Measurements from ENCODE around the gene PDE4B.

PDE4B gene

DNA sequence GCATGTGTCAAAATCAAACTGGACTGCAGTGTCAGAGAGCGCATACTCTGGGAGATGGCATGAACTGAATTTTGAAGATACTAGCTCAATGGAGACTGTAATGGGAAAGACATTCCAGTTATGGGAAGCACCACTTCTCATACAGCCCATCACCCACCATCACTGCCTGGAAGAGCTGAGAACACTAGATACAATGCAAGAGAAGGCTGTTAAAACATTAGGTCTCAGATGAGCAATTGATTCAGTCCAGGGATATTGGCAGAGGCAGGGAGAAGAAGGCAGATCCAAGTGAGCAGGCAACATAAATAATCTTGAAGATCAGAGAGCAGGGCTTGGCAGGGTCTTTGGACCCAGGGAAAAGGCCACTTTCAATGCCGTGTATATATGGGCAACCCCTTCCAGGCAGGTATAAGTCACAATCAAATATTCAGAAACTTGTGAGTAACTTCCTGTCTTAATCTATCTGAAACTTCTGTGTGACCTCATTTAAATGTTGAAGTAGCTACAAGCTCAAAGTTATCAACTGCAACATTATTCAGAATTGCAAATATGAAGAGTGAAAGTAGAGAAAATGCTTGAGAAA, 450.9 kb downstream of the PDE4B start:
- TF ChIP-seq CTCF (conservative IDR thresholded peaks at IDR 0.05): no peak
- no peak overlapping the region for H3K27ac ChIP-seq

DNA sequence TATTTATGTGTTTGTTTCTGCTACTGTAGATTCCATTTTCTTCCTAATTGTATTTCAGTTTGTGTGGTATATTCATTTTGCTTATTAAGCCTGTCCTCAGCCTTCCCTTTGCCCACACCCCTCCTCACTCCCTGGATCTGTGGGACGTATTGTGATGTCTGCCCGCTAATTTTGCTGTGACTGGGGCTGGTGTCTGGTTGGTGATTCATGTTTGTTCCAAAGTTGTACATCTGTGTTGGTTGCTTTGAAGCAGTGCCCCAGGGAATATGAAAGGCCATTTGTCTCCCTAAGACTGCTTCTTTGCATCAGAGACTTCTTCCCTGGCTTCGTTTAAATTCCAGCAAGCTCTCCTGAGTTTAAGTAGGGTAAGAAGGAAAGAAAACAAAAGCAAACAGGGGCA, 451.7 kb downstream of the PDE4B start:
- no peak for TF ChIP-seq CTCF (conservative IDR thresholded peaks at IDR 0.05)
- H3K27ac ChIP-seq: no peak overlapping the region

DNA sequence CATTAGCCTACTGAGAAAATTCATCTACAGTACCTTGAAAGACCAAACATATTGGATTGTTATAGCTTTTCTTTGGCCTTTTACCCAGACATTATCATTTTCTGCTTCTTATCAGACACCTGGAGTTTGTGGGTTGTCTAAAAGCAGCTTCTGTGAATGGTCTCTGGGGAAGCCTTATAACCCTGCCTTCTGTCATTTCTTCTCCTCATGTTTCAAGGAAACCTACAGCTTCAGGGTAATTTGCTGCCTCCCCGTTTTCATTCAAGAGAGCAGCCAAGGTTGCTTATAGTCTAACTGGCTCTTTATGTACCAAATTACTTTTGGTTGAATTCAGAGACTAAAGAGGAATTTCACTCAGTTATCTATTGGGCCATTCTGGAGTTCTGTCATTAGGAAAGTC, 453.0 kb downstream of the PDE4B start:
- TF ChIP-seq CTCF (conservative IDR thresholded peaks at IDR 0.05): no peak
- no peak overlapping the region for H3K27ac ChIP-seq

- TF ChIP-seq CTCF (conservative IDR thresholded peaks at IDR 0.05): no peak
- H3K27ac ChIP-seq: no peak overlapping the region
These were observed 453.9 kb downstream of the PDE4B start for GRCh38 chr1:66246351-66247269.

DNA sequence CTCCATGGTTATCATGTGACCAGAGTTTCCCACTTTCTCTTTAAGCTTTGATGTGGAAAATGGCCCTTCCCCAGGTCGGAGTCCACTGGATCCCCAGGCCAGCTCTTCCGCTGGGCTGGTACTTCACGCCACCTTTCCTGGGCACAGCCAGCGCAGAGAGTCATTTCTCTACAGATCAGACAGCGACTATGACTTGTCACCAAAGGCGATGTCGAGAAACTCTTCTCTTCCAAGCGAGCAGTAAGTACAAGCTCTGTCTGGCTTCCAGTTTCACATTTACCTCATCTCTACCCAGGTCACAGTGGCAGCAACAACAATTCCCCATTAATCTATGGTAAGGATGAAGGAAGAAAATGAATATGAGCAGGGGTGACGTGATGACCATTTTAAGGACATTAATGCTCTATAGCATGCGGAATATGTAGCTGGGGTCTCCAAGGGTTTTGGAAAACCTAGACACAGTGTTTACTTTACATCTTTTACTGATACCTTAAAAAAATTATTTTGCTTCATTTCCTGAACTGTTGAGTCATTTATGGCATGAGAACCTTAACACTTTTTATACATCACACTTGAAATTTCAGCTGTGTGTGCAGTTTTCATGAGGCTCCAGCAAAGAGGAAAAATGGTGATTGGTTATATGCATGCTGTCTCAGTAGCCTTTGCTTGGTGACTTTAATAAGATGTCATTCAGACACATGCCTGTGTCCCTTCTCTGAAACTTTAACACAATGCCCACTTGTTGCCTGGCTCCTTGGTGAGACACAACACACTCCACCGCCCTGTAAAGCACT, 454.9 kb downstream of the PDE4B start:
- no peak overlapping the region for H3K27ac ChIP-seq
- no peak for TF ChIP-seq CTCF (conservative IDR thresholded peaks at IDR 0.05)

DNA sequence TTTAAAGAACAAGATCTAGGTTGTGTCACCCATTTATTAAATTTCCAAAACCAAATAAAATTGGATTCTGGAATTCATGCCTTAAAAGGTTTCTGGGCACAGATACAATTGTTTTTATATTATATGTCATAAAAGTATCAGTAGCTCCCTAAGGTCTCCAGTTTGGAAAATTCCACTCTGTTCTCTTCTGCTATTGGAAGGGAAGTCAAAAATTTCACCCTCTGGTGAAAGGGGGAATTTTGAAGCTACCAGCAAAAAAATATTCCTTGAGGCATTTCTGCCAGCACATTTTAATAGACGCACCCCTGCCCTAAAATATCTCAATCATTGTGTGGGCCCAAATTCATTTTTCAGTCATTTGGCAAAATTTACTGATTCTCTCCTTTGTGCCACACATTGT, 455.6 kb downstream of the PDE4B start:
- H3K27ac ChIP-seq: no peak overlapping the region
- no peak for TF ChIP-seq CTCF (conservative IDR thresholded peaks at IDR 0.05)

GRCh38 chr1:66248746-66249145, 456.1 kb downstream of the PDE4B start:
- H3K27ac ChIP-seq: no peak overlapping the region
- TF ChIP-seq CTCF (conservative IDR thresholded peaks at IDR 0.05): no peak

Data from VCaP (cell line).